HG02840 (cell line): ENCODE data around the gene COL16A1.

ENCODE experiments used
- ATAC-seq: cut with Tn5 transposase; IDR thresholded peaks from one replicate; pipeline ENCODE4 v1.9.1; 2021; ENCODE audit warnings: mild to moderate bottlenecking, moderate library complexity, moderate number of reproducible peaks; ENCODE audit not compliant: unreplicated experiment, low FRiP score

Gene COL16A1

GRCh38 chr1:31669433-31669785 is 34.4 kb downstream of the COL16A1 start:
- no peak for ATAC-seq

DNA sequence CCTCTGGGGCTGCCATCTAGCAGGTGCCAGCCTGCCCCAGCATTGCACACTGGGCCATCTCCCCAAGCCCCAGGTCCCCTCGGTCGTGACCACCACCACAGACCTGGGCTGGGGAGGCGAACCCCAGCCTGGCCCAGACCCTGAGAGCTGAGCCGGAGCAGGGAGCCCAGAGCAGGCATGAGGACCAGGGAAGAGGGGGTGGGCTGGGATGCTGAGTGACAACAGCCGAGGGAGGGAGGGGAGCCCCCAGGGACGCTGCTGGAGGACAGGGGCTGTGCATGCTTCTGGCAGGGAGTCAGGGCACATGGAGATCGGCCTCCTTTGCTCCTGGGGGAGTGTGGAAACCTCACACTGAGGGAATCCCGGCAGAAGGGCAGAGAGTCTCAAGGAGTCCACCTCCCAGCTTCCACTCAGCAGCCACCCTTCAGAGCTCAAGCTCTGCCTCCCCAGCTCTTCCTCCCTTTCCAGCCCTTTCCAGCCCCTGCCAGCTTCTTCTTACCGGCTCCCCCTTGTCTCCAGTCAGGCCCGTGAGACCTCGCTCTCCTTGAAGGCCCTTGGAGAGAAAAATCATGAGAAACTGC is 35.4 kb downstream of the COL16A1 start:
- no peak for ATAC-seq

GRCh38 chr1:31667065-31667785 is 36.6 kb downstream of the COL16A1 start:
- no peak for ATAC-seq

DNA sequence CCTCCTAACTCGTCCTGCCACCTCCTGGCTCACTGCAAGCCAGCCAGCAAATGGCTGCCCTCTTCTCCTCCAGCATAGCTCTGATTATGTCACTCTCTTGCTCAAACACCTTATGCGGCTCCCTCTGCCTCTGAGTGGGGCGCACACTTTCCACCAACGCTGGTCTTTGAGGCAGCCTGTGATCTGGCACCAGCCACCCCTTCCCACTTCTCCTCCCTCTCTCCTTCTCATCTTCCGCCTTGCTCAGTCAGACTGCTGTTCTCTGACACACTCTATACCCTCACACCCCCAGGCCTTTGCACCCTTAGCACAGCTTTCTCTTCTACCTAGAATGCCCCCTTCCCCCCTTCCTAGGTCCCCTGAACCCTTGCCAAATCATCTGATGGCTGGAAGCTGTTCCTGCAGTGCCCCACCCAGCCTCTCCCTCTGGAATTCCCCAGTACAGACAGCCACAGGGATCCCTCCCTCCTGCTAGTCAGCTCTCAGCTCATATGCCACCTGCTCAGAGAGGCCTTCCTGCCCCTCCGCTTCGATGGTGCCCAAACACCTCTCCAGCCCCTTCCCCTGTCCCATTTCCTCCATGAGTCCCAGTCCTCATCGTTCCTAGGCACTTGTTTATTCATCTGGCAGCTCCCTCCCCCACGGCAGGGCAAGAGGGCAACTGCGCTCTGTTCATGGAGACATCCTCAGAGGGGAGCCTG is 37.4 kb downstream of the COL16A1 start:
- ATAC-seq = no peak

DNA sequence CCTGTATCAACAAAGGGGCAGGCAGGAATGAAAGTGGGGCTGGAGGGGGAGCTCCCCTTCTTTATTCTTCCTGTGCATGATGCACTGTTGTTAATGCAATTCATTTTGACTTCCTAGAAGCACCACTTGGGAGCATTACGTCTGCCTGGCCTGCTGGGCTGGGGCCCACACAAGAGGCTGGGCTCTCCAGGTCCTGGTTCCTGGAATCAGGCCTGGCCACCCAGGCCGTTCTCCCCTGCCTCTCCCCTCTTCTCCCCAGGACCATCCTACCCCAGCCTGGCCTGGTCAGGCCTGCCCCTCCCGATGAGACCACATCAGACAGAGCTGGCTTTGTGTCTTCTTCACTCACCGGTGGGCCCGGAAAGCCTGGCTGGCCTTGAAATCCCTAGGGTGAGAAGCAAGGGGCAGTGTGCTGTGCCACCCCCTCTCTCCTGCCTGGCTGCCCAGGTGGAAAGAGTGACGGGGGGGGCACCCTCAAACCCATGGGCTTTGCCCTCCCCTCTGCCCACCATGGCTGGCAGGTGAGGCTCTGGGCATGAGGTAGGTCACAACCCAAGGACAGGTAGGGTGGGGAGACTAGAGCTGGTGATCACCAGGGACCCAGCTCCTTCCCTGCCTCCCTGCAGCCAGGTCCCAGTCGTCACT is 38.5 kb downstream of the COL16A1 start:
- ATAC-seq = no peak

DNA sequence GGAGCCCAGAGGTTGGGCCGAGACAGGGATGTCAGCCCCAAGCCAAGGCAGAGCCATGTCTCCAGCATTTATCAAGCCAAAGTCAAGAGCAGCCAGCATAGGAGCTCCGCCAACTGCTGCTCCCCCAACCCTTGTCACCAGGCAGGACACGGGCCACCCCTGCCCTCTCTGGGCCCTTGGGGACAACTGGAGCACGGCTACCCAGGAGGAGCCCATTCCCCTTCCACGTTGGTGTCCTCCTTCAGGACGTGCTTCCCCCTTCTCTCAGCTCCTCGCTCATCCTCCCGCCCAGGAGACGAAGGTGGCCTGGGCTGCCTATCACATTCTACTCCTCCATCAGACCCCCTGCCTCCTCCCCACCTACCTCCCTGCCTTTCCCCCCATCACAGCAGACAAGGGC is 39.3 kb downstream of the COL16A1 start:
- no peak for ATAC-seq

DNA sequence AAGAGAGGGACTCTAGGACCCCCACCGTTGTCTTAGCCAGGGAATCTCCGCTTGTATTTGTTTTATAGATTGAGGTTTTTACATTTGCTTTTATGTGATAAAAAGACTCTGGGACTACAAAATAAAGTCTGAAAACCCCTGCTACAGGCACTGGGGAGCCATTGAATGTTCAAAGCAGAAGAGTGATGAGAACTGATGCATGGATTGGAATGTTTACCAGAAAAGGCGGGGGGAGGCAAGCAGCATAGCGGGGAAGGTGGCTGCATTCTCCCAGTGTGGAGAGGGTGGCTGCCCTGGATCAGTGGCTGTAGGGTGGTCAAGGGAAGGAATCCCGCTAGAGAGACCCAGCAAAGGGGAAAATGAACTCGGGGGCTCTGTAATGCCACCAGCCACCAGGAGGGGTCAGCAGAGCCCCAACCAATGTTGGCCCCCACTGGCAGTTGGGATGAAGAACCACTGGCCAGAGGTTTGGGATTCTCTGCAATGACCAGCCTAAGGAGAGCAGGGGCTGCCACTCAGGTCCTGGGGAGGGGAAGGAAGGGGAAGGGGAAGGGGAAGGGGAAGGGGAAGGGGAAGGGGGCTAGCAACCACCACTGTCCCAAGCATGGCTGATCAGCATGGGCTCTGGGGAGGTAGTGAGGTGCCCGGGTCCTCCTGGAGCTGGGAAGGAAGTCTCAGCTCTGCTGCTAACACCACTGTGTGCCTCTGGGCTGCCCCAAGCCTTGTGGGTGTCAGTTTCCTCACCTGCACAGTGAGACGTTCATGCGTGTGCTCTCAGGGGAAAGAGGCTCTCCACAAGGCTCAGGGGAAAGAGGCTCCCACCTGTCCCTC is 40.0 kb downstream of the COL16A1 start:
- ATAC-seq = no peak

DNA sequence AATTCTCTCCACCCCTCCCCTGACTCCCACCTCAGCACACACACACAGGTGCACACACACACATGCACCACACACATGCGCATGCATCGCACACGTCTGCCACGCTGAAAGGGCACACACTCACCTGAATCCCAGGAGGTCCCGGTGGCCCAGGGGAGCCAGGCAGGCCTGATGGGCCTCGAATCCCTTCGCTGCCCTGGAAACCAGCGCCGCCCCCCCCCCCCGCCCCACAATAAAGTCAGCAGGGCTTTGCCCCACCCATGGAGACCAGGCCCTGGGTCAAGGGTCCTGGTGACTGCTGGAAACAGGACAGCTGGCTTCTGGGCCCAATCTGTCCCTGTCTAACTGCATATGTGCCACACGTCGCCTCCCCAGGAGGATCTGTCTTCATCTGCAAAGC is 41.4 kb downstream of the COL16A1 start:
- no peak for ATAC-seq

- no peak for ATAC-seq
Measured at GRCh38 chr1:31661856-31662255, 42.0 kb downstream of the COL16A1 start.

DNA sequence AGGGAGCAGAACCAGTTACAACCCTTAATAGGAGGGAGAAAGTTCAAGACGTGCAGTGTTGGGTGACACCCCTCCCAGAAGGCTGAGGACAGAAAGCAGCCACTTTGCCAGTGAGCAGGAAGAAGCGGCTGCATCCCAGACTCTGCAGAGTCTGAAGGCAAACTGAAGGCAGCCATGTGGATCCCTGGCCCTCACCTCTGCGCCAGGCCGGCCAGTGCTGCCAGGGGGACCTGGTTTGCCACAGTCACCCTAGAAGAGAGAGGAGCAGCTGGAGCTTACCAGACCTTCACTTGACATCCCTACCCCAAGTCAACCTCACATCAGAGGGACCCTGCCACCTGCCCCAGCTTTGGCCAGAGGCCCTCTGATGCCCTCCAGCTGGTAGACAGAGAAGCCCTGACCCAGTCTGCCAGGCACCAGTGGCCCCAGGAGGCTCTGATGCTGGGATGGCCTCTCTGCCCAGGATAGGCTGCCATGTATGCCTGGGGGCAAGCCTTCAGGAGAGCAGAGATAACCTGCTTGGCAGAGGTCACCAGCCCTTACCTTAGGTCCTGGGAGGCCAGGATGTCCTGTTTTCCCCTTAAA is 42.9 kb downstream of the COL16A1 start:
- no peak for ATAC-seq

DNA sequence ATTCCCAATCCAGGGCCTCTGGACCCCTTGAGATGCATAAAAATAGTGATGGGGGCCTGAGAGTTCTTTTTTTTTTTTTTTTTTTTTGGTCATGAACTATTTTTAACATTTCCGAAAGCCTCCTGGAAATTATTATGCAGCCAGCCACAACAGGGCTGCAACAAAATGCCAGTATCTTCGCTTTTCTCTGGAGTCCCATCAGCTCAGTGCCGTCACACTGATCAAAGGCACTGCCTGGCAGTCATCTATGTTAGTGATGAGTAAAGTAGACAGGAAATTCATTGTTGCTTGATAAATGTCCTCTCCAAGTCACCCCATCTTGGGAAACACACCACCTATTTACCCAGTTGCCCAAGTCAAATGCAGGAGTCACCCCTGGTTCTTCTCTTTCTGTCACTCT is 43.9 kb downstream of the COL16A1 start:
- no peak for ATAC-seq

DNA sequence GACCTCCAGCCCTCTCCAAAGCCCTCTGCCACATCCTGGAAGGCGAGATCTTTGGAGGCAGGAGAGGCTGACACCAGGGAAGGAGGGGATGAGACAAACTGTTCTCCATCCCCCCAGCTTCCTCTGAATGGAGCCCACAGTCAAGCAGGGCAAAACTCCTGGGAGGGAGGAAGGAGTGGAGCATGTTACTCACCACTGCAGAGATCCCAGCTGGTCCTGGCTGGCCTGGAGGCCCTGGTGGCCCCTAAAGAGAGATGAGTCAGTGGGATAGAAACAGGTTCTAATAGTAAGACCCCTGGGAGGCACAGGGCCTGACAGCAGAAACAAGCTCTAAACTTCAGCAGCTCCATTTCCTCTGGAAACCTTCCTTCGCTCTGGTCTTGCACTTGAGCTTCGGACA is 45.1 kb downstream of the COL16A1 start:
- ATAC-seq = no peak

DNA sequence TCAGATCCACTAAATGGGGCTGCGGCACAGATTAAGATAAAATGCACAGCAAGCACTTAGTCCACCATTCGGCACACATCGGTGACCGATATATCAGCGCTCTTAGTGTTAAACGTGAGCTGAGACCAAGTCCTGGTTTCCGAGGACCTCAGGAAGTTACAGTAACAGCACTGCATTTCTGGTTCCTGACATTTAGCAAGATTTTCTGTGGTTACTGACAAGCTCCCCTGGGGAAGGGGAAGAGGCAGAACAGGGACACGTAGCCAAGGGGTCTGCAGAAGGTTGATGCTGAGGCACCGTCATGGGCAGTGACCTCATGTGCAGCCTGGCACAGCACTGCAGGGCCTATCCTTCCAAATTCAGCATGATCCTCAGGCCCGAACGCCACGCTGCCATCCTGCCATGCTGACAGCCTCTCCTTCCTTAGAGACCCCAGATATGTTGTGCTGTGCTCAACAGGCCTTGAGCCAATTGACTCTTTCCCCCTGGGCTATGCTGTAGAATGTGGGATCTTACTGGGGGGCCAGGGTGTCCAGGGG is 45.8 kb downstream of the COL16A1 start:
- no peak for ATAC-seq

- no peak for ATAC-seq
Measured at GRCh38 chr1:31657020-31657804, 46.6 kb downstream of the COL16A1 start.

GRCh38 chr1:31655756-31656155 is 48.1 kb downstream of the COL16A1 start:
- no peak for ATAC-seq

- no peak for ATAC-seq
Measured at GRCh38 chr1:31655104-31655503, 48.7 kb downstream of the COL16A1 start.

DNA sequence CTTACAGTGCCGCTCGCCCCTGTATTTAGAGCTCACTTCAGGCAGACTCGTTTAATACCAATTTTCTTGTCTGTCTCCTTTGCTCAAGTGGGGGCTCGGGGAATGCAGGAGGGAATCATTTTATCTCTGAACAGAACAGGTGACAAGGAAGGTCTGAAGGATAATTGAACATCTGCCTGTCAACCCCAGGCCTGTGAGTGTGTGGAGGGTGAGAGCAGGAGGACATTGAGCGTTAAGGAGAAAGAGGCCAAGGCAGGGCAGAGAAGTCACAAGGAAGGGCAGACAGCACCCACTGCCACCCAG is 49.4 kb downstream of the COL16A1 start:
- ATAC-seq = no peak

DNA sequence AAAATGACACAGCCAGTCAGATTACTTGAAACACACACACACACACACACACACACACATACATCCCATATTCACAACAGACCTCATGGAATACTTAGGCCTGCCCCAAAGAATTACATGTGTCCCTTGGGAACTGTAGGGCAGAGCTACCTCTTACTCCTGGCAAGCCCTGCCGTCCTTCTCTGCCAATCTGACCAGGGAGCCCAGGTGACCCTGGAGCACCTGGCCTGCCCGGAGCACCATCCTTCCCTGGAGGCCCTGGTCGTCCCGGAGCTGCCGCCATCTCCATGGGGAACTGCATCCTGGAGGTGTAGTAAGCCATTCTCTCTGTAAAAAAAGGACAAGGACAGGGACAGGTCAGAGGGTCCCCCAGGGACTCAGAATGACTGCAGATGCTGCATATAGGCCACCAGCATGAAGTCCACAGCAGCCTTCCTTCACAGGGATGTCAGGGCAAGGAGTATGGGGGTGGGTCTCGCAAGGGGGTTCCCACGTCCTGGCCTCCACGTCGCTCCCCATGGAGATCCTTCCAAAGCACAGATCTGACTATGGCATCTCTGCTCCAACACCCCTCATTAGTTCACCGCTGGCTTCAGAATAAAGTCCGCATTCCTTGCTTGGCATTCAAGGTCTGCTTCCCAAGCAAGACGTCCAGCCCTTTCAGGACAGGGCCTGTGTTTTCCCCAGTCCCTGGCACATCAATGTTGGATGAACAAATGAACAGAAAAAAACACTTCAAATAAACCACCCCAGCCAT is 49.9 kb downstream of the COL16A1 start:
- no peak for ATAC-seq
